A673 (cell line): ENCODE data around the gene POLR2M.

Experiments used
- EZH2 ChIP-seq: fragments of 200-600 bp; sonication (generic); IDR thresholded peaks from 2 replicates; pipeline ENCODE4 v1.6.1; 2017; ENCODE audit warnings: borderline replicate concordance, low read depth, mild to moderate bottlenecking, mixed read lengths, antibody characterized with exemption, low read length; ENCODE audit not compliant: poor library complexity, severe bottlenecking
- TF ChIP-seq, protein P1 (sequence below): fragments of 300-800, 200-600 bp; sonication (generic); conservative IDR thresholded peaks from 2 replicates; pipeline ENCODE4 v1.5.1; 2017; ENCODE audit warnings: low read depth, mild to moderate bottlenecking, antibody characterized with exemption, low read length, moderate library complexity, mixed read lengths

GRCh38 chr15:57746786-57747185 is 40.3 kb downstream of the POLR2M start:
- TF ChIP-seq, protein P1, sequence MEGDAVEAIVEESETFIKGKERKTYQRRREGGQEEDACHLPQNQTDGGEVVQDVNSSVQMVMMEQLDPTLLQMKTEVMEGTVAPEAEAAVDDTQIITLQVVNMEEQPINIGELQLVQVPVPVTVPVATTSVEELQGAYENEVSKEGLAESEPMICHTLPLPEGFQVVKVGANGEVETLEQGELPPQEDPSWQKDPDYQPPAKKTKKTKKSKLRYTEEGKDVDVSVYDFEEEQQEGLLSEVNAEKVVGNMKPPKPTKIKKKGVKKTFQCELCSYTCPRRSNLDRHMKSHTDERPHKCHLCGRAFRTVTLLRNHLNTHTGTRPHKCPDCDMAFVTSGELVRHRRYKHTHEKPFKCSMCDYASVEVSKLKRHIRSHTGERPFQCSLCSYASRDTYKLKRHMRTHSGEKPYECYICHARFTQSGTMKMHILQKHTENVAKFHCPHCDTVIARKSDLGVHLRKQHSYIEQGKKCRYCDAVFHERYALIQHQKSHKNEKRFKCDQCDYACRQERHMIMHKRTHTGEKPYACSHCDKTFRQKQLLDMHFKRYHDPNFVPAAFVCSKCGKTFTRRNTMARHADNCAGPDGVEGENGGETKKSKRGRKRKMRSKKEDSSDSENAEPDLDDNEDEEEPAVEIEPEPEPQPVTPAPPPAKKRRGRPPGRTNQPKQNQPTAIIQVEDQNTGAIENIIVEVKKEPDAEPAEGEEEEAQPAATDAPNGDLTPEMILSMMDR = no peak
- TF ChIP-seq EZH2 = no peak
